ENCODE measurements around the gene ZNF423.

GRCh38 chr16:49471038-49471727 is 384.7 kb downstream of the ZNF423 start:
- TF ChIP-seq, protein P1, sequence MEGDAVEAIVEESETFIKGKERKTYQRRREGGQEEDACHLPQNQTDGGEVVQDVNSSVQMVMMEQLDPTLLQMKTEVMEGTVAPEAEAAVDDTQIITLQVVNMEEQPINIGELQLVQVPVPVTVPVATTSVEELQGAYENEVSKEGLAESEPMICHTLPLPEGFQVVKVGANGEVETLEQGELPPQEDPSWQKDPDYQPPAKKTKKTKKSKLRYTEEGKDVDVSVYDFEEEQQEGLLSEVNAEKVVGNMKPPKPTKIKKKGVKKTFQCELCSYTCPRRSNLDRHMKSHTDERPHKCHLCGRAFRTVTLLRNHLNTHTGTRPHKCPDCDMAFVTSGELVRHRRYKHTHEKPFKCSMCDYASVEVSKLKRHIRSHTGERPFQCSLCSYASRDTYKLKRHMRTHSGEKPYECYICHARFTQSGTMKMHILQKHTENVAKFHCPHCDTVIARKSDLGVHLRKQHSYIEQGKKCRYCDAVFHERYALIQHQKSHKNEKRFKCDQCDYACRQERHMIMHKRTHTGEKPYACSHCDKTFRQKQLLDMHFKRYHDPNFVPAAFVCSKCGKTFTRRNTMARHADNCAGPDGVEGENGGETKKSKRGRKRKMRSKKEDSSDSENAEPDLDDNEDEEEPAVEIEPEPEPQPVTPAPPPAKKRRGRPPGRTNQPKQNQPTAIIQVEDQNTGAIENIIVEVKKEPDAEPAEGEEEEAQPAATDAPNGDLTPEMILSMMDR (IDR thresholded peaks at IDR 0.05; ENCODE audit: low read depth, low read length, poor library complexity, severe bottlenecking), result no peak
- no peak for TF ChIP-seq EZH2phosphoT487 (IDR thresholded peaks at IDR 0.05; ENCODE audit: borderline replicate concordance, low read length)

All from DOHH2 (cell line).